GM21786 (cell line): Measurements from ENCODE around the gene CWC15.
"Not testable (repeated sequence)": the region's sequence is repeated elsewhere in the genome, so short reads cannot be mapped to it uniquely, and the experiment has no call there.

Experiments used
- ATAC-seq: cut with Tn5 transposase; IDR thresholded peaks from one replicate; pipeline ENCODE4 v1.9.1; 2021; ENCODE audit not compliant: unreplicated experiment

The CWC15 gene

GRCh38 chr11:94973099-94973968, at the start of gene CWC15, which contains the start of gene KDM4D:
TSS of gene CWC15 (minus strand) at chr11:94973556. CDS start at chr11:94972185, 1,371 bp downstream.
TSS of gene KDM4D (plus strand) at chr11:94973709. CDS start at chr11:94997373, 23,664 bp downstream.
- ATAC-seq: peak; percentile 99

- ATAC-seq: not testable (repeated sequence)
These were observed 48.1 kb upstream of the CWC15 start for GRCh38 chr11:95021468-95021867.

- ATAC-seq: no peak
These were observed 42.8 kb upstream of the CWC15 start for GRCh38 chr11:95016139-95016538.

GRCh38 chr11:95014184-95014821, 40.9 kb upstream of the CWC15 start:
- ATAC-seq: no peak

GRCh38 chr11:95011376-95011775, 38.0 kb upstream of the CWC15 start:
- no peak for ATAC-seq

- ATAC-seq: no peak
These were observed 32.3 kb upstream of the CWC15 start for GRCh38 chr11:95005642-95006041.

- no peak for ATAC-seq
These were observed 30.4 kb upstream of the CWC15 start for GRCh38 chr11:95003716-95004115.

- ATAC-seq: no peak
These were observed 24.9 kb upstream of the CWC15 start for GRCh38 chr11:94998285-94998684.

- no peak for ATAC-seq
These were observed 24.1 kb upstream of the CWC15 start for GRCh38 chr11:94997437-94997836.

- ATAC-seq: no peak
These were observed 20.1 kb upstream of the CWC15 start for GRCh38 chr11:94993400-94993943.

GRCh38 chr11:94988748-94989147, 15.4 kb upstream of the CWC15 start:
- no peak for ATAC-seq

- no peak for ATAC-seq
These were observed 14.0 kb upstream of the CWC15 start for GRCh38 chr11:94987378-94987777.

GRCh38 chr11:94975599-94975998, 2.2 kb upstream of the CWC15 start:
- ATAC-seq: no peak

GRCh38 chr11:94974178-94974577, 822 bp upstream of the CWC15 start:
- ATAC-seq: no peak

GRCh38 chr11:94972700-94973098, 657 bp downstream of the CWC15 start:
- no peak for ATAC-seq

GRCh38 chr11:94968334-94968958, 4.9 kb downstream of the CWC15 start:
- ATAC-seq: no peak

GRCh38 chr11:94964934-94965333, 8.4 kb downstream of the CWC15 start:
- no peak for ATAC-seq

- no peak for ATAC-seq
These were observed 12.1 kb downstream of the CWC15 start for GRCh38 chr11:94961255-94961654.

GRCh38 chr11:94960488-94960887, 12.9 kb downstream of the CWC15 start:
- ATAC-seq: no peak

- ATAC-seq: no peak
These were observed 14.2 kb downstream of the CWC15 start for GRCh38 chr11:94959179-94959578.

- ATAC-seq: no peak
These were observed 15.1 kb downstream of the CWC15 start for GRCh38 chr11:94958121-94958696.
